Panc1 (cell line): ENCODE data around the gene COLEC11. TPM values are rescaled to one million over a fixed set of nuclear protein-coding genes. Genes with fewer than 3 reads are reported as not detected.
"Not testable (repeated sequence)": the region's sequence is repeated elsewhere in the genome, so short reads cannot be mapped to it uniquely, and the experiment has no call there.

Experiments
- ATAC-seq: fragments of 200-7000 bp; cut with Tn5 transposase; 2 replicates; pipeline ENCODE4 v1.9.1; 2020; ENCODE audit warnings: mild to moderate bottlenecking, moderate library complexity
- BruUV-seq: library from RNA; stranded (reverse); fragments of 400-500 nt; replicated peaks from 2 replicates; lab custom pipeline; 2021; lab: Mats Ljungman, UMichigan
- CTCF ChIA-PET: fragments of 300-600 bp; sonication (Branson Sonifier 250); formaldehyde crosslinking; loops from one replicate; lab custom pipeline; 2022; ENCODE audit warnings: antibody characterized with exemption; lab: Charles Lee
- POLR2A ChIA-PET: fragments of 300-600 bp; sonication (Branson Sonifier 250); formaldehyde crosslinking; loops from one replicate; lab custom pipeline; 2022; ENCODE audit warnings: antibody characterized with exemption; lab: Charles Lee
- DNase-seq: peaks from one replicate; pipeline ENCODE4 v3.0.0-alpha.2; 2010; ENCODE audit warnings: low read depth, low spot score
- H3K27ac ChIP-seq: 2 replicates; pipeline ENCODE4 v1.5.1; 2011; ENCODE audit warnings: mild to moderate bottlenecking, low read length, inconsistent platforms
- H3K27me3 ChIP-seq: fragments of 200-500 bp; sonication (Bioruptor generic); 2 replicates; pipeline ENCODE4 v1.6.0; 2014; ENCODE audit warnings: low read length, inconsistent platforms; ENCODE audit not compliant: control insufficient read depth, insufficient read depth
- H3K36me3 ChIP-seq: fragments of 200-500 bp; sonication (Bioruptor generic); 2 replicates; pipeline ENCODE4 v1.5.1; 2014; ENCODE audit warnings: inconsistent platforms, mild to moderate bottlenecking, low read length, moderate library complexity; ENCODE audit not compliant: control insufficient read depth, insufficient read depth
- H3K4me1 ChIP-seq: 2 replicates; pipeline ENCODE4 v1.5.1; 2011; ENCODE audit warnings: inconsistent platforms, mild to moderate bottlenecking, low read length, moderate library complexity; ENCODE audit not compliant: control insufficient read depth, insufficient read depth
- H3K4me3 ChIP-seq, 2 experiments: 2 replicates each; pipeline ENCODE4 v1.5.1; 2011 to 2012; ENCODE audit warnings: low read depth in 2 of 2, low read length in 2 of 2, mild to moderate bottlenecking in 2 of 2, inconsistent platforms in 1 of 2, moderate library complexity in 1 of 2
- H3K9me3 ChIP-seq: fragments of 200-500 bp; sonication (Bioruptor generic); 2 replicates; pipeline ENCODE4 v1.5.1; 2014; ENCODE audit warnings: low read depth, mild to moderate bottlenecking, inconsistent platforms, low read length, moderate library complexity; ENCODE audit not compliant: control insufficient read depth, insufficient read depth
- CTCF ChIP-seq: fragments of 450-650 bp; IDR thresholded peaks from 2 replicates; pipeline ENCODE4 v1.5.1; 2017; ENCODE audit warnings: mild to moderate bottlenecking
- REST ChIP-seq, 2 experiments: IDR thresholded peaks; 2 replicates each; pipeline ENCODE4 v1.6.1; 2011 to 2012; ENCODE audit warnings: low read depth in 2 of 2, control low read depth in 1 of 2, low read length in 1 of 2, mild to moderate bottlenecking in 1 of 2, moderate library complexity in 1 of 2; ENCODE audit not compliant: insufficient read depth in 1 of 2
- in situ Hi-C: cut with HindIII; loops from 2 replicates; pipeline ENCODE4 v1.10.0; 2016; ENCODE audit warnings: low sequenced_read_pairs, low pct_unique_long_range_greater_than_20kb
- intact Hi-C: fragments of 100-400 bp; cut with micrococcal nuclease; formaldehyde crosslinking; loops from one replicate; pipeline ENCODE4 v1.10.0; 2022; ENCODE audit not compliant: unreplicated experiment
- total RNA-seq: library from RNA; stranded (reverse); gene quantifications from one replicate; pipeline ENCODE4 v1.2.1, GENCODE V29; 2021; ENCODE audit not compliant: unreplicated experiment

The COLEC11 gene
- total RNA-seq, 1 experiment from 2014 or later, result 0.31 TPM

GRCh38 chr2:3657881-3658280 lies 63.0 kb downstream of the COLEC11 start, which contains the start of gene ALLC:
ALLC (plus strand) TSS chr2:3658200; CDS start chr2:3671158, 12,958 bp downstream.
- ChIA-PET POLR2A (no interaction called here), CTCF (no interaction called here)
- Histone ChIP-seq H3K27ac (no peak within 1 kb of the TSS), H3K27me3 (no peaks in the 10 kb centered on the region), H3K4me1 (no peaks in the 10 kb centered on the region), H3K9me3 (no peaks in the 10 kb centered on the region), H3K36me3 (no peaks in the 10 kb centered on the region), H3K4me3 (no peak within 1 kb of the TSS)
- in situ Hi-C loops, result no loop called here
- no TSS peak for BruUV-seq
- intact Hi-C loops, result no loop called here
- ATAC-seq (no peak), DNase-seq (no peak)
- no peak for TF ChIP-seq CTCF

GRCh38 chr2:3659447-3660432 lies 64.8 kb downstream of the COLEC11 start:
- ChIA-PET POLR2A (no interaction called here), CTCF (no interaction called here)
- Histone ChIP-seq H3K4me3 (no peak overlapping the region), H3K9me3 (no peaks in the 10 kb centered on the region), H3K36me3 (no peaks in the 10 kb centered on the region), H3K4me1 (no peaks in the 10 kb centered on the region), H3K27me3 (no peaks in the 10 kb centered on the region), H3K27ac (no peak overlapping the region)
- DNase-seq (no peak), ATAC-seq (no peak)
- intact Hi-C loops (no loop called here), in situ Hi-C loops (no loop called here)
- no TSS peak for BruUV-seq
- no peak for TF ChIP-seq REST (IDR thresholded peaks at IDR 0.05; ENCODE audit: insufficient read depth in 1 of 2, low read depth in 2 of 2, low read length in 1 of 2)

GRCh38 chr2:3660640-3661039 lies 65.7 kb downstream of the COLEC11 start:
- H3K4me1 ChIP-seq, in situ Hi-C loops, H3K27ac ChIP-seq, CTCF ChIA-PET, intact Hi-C loops, H3K36me3 ChIP-seq, H3K27me3 ChIP-seq, H3K4me3 ChIP-seq, BruUV-seq, POLR2A ChIA-PET, DNase-seq, ATAC-seq, H3K9me3 ChIP-seq: not testable (repeated sequence)
